SU-DHL-6 (cell line): ENCODE data around the gene APOB.

Experiments used
- H2AFZ ChIP-seq: fragments of 200-600 bp; sonication (generic); 2 replicates; pipeline ENCODE4 v1.6.1; 2014; ENCODE audit warnings: low read depth, mild to moderate bottlenecking, moderate library complexity, mixed read lengths, antibody characterized with exemption, low read length; ENCODE audit not compliant: severe bottlenecking
- H3F3A ChIP-seq: fragments of 200-600 bp; shearing (Covaris generic); 2 replicates; pipeline ENCODE4 v1.6.0; 2016; ENCODE audit warnings: antibody characterized with exemption, mild to moderate bottlenecking; ENCODE audit not compliant: insufficient read depth
- H3K27ac ChIP-seq: fragments of 200-600 bp; sonication (generic); 2 replicates; pipeline ENCODE4 v1.5.1; 2016; ENCODE audit warnings: low read depth, mild to moderate bottlenecking, low read length, moderate library complexity, mixed read lengths
- H3K27me3 ChIP-seq: fragments of 200-600 bp; sonication (generic), shearing (Covaris generic); 2 replicates; pipeline ENCODE4 v1.6.0; 2014; ENCODE audit warnings: mild to moderate bottlenecking, low read length
- H3K36me3 ChIP-seq: fragments of 200-600 bp; sonication (generic); 2 replicates; pipeline ENCODE4 v1.6.1; 2014; ENCODE audit warnings: mild to moderate bottlenecking, low read length, mixed read lengths
- H3K4me2 ChIP-seq: fragments of 300-600, 200-600 bp; shearing (Covaris generic), sonication (generic); 2 replicates; pipeline ENCODE4 v1.6.0; 2014; ENCODE audit warnings: low read length, low read depth, mild to moderate bottlenecking; ENCODE audit not compliant: poor library complexity, severe bottlenecking
- H3K4me3 ChIP-seq: fragments of 200-600 bp; sonication (generic); 2 replicates; pipeline ENCODE4 v1.5.1; 2014; ENCODE audit warnings: antibody characterized with exemption, low read length, mild to moderate bottlenecking, mixed read lengths; ENCODE audit not compliant: insufficient read depth, poor library complexity, severe bottlenecking
- H3K79me2 ChIP-seq: fragments of 200-600 bp; sonication (generic); 2 replicates; pipeline ENCODE4 v1.6.1; 2014; ENCODE audit warnings: mild to moderate bottlenecking, low read length, moderate library complexity; ENCODE audit not compliant: insufficient read depth
- H3K9ac ChIP-seq: fragments of 200-600 bp; sonication (generic); 2 replicates; pipeline ENCODE4 v1.7.0; 2014; ENCODE audit warnings: mild to moderate bottlenecking, low read length
- H3K9me2 ChIP-seq: fragments of 200-600 bp; sonication (generic); replicated peaks from 2 replicates; pipeline ENCODE4 v1.6.1; 2014; ENCODE audit warnings: low read length; ENCODE audit not compliant: insufficient read depth
- H3K9me3 ChIP-seq: fragments of 200-600 bp; sonication (generic); 2 replicates; pipeline ENCODE4 v1.6.1; 2014; ENCODE audit warnings: low read length, mixed read lengths; ENCODE audit not compliant: insufficient read depth
- H4K20me1 ChIP-seq: fragments of 200-600 bp; sonication (generic); 2 replicates; pipeline ENCODE4 v1.6.1; 2014; ENCODE audit warnings: low read depth, mild to moderate bottlenecking, antibody characterized with exemption, low read length, moderate library complexity, mixed read lengths
- EZH2phosphoT487 ChIP-seq: fragments of 200-600 bp; sonication (generic), shearing (Covaris generic); conservative IDR thresholded peaks from 2 replicates; pipeline ENCODE4 v1.6.1; 2018; ENCODE audit warnings: mild to moderate bottlenecking, antibody characterized with exemption, low read length, moderate library complexity, mixed read lengths
- TF ChIP-seq, protein P1 (sequence below): fragments of 200-600 bp; sonication (generic); IDR thresholded peaks from one replicate; pipeline ENCODE4 v1.5.1; 2017; ENCODE audit warnings: antibody characterized with exemption, mild to moderate bottlenecking, low read length, moderate library complexity; ENCODE audit not compliant: insufficient read depth, poor library complexity, severe bottlenecking

Gene APOB

DNA sequence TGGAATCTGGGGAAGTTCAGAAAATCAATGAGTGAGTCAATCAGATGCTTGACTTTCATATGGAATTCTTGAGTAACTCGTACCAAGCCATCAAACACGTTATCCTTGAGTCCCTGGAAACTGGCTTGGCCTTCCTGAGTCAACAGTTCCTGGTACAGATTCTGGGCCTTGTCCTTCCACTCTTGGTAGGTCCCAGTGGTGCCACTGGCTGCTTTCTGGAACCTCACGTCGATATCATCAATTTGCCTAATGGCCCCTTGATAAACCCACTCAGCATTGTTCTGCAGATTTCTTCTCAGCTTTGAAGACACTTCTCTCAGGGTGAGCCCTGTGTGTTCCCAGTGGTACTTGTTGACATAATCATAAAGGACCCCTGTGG is 41.1 kb downstream of the APOB start:
- no peak for TF ChIP-seq EZH2phosphoT487
- TF ChIP-seq, protein P1, sequence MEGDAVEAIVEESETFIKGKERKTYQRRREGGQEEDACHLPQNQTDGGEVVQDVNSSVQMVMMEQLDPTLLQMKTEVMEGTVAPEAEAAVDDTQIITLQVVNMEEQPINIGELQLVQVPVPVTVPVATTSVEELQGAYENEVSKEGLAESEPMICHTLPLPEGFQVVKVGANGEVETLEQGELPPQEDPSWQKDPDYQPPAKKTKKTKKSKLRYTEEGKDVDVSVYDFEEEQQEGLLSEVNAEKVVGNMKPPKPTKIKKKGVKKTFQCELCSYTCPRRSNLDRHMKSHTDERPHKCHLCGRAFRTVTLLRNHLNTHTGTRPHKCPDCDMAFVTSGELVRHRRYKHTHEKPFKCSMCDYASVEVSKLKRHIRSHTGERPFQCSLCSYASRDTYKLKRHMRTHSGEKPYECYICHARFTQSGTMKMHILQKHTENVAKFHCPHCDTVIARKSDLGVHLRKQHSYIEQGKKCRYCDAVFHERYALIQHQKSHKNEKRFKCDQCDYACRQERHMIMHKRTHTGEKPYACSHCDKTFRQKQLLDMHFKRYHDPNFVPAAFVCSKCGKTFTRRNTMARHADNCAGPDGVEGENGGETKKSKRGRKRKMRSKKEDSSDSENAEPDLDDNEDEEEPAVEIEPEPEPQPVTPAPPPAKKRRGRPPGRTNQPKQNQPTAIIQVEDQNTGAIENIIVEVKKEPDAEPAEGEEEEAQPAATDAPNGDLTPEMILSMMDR = no peak
- H3K27ac ChIP-seq = no peak overlapping the region
- H3K4me3 ChIP-seq = no peak overlapping the region
- no peak overlapping the region for H3K4me2 ChIP-seq
- H3K9me3 ChIP-seq = no peaks in the 10 kb centered on the region
- no peaks in the 10 kb centered on the region for H3K79me2 ChIP-seq
- H3K27me3 ChIP-seq = no peaks in the 10 kb centered on the region
- no peaks in the 10 kb centered on the region for H4K20me1 ChIP-seq
- no peaks in the 10 kb centered on the region for H3K36me3 ChIP-seq
- H3K9ac ChIP-seq = no peak overlapping the region
- no peak overlapping the region for H2AFZ ChIP-seq
- H3K9me2 ChIP-seq = no peaks in the 10 kb centered on the region
- no peaks in the 10 kb centered on the region for H3F3A ChIP-seq

DNA sequence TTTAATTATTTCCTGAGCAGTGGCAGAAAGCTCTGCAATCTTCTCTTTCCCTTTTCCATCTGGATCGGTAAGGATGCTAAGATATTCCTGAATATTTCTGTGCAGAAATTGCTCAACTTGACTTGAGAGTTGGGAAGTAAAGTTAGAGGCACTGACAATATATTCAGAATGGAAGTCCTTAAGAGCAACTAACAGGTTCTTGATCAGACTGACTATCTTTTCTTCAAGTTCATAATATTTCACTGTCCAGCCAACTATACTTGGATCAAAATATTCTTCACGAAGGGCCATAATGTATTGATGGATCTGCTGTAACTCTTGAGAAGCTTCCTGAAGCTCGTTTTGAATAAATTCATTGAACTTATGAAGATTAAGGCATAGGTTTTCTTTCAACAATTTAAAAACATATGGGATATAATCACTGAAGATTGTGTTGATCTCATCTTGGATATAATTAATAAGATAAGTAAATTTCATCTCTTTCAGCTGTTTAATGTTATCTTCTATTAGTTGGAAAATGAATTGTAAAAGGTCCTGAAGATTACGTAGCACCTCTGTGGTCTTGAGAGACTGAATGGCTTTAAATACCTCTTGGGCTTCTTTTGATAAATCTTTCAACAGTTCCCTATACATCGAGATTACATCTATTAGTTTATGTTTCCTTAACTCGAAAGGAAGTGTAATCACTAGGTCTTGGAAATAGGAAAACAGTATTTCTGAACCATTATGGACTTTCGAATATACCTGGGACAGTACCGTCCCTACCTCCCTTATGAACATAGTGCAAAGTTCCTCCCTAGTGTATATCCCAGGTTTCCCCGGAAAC is 41.7 kb downstream of the APOB start:
- Histone ChIP-seq H3K4me2 (no peak overlapping the region), H3K27ac (no peak overlapping the region), H3K79me2 (no peaks in the 10 kb centered on the region), H3K36me3 (no peaks in the 10 kb centered on the region), H2AFZ (no peak overlapping the region), H3F3A (no peaks in the 10 kb centered on the region), H3K27me3 (no peaks in the 10 kb centered on the region), H3K9ac (no peak overlapping the region), H3K4me3 (no peak overlapping the region), H3K9me3 (no peaks in the 10 kb centered on the region), H4K20me1 (no peaks in the 10 kb centered on the region), H3K9me2 (no peaks in the 10 kb centered on the region)
- TF ChIP-seq, protein P1 = no peak
- no peak for TF ChIP-seq EZH2phosphoT487

DNA sequence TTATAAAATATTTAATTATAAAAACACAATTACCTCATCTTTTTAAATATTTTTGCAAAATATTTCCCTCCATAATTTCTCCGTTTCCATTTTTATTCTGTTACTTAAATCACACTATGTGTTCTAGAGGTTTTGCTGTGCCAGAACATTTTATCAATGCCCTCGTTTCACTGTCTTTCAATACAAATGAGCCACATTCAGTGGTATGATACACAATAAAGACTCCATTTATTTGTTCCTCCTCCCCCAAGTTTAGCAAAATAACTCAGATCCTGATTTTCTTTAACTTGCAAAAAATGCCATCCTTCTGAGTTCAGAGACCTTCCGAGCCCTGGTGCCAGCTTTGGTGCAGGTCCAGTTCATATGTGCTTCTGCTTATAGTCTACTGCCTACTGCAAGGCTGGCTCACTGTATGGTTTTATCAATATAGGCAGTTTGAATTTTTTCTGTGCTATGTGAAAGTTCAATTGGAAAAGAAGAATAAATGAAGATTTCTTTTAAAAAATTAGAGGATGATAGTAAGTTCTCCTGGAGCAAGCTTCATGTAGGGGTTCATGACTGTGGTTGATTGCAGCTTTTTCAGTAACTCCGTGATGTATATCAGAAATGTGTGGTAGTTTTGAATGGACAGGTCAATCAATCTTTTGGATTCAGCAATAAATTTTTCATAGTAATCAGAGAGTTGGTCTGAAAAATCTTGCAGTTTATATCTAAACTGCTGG is 42.5 kb downstream of the APOB start:
- no peaks in the 10 kb centered on the region for H3F3A ChIP-seq
- H4K20me1 ChIP-seq = no peaks in the 10 kb centered on the region
- H3K27me3 ChIP-seq = no peaks in the 10 kb centered on the region

More for the DNA sequence above, 42.5 kb downstream of the APOB start:
- H3K9me3 ChIP-seq = no peaks in the 10 kb centered on the region
- H3K36me3 ChIP-seq = no peaks in the 10 kb centered on the region
- H3K4me3 ChIP-seq = no peak overlapping the region
- no peak overlapping the region for H3K27ac ChIP-seq
- H3K4me2 ChIP-seq = no peak overlapping the region
- H3K79me2 ChIP-seq = no peaks in the 10 kb centered on the region
- no peak overlapping the region for H3K9ac ChIP-seq
- H2AFZ ChIP-seq = no peak overlapping the region
- TF ChIP-seq, protein P1 = no peak
- TF ChIP-seq EZH2phosphoT487 = no peak
- H3K9me2 ChIP-seq = no peaks in the 10 kb centered on the region
